Upper lobe of left lung (tissue), 6 donors: ENCODE measurements around the gene PRSS37. TPM values are rescaled to one million over a fixed set of nuclear protein-coding genes. Genes with fewer than 3 reads are reported as not detected.

Experiments
- ATAC-seq, 2 donors: fragments of 200-7000 bp; cut with Tn5 transposase; one replicate each; pipeline ENCODE4 v1.9.1; 2022; ENCODE audit warnings: mild to moderate bottlenecking in 2 of 2, moderate library complexity in 2 of 2; ENCODE audit not compliant: low FRiP score in 2 of 2
- DNase-seq, 2 donors: peaks; one replicate each; pipeline ENCODE4 v3.0.0-alpha.2; 2019 to 2020
- H3K27ac ChIP-seq, 4 donors: fragments of 200-600 bp; sonication (generic); one replicate each; pipeline ENCODE4 v1.5.1; 2016 to 2019
- H3K27me3 ChIP-seq, 4 donors: fragments of 200-600 bp; sonication (generic); one replicate each; pipeline ENCODE4 v1.5.1; 2017 to 2019
- H3K36me3 ChIP-seq, 4 donors: fragments of 200-600 bp; sonication (generic); one replicate each; pipeline ENCODE4 v1.5.1; 2016 to 2019
- H3K4me1 ChIP-seq, 4 donors: fragments of 200-600 bp; sonication (generic); one replicate each; pipeline ENCODE4 v1.5.1; 2018 to 2019
- H3K4me3 ChIP-seq, 4 donors: fragments of 200-600 bp; sonication (generic); one replicate each; pipeline ENCODE4 v1.5.1; 2017 to 2019; ENCODE audit warnings: mild to moderate bottlenecking in 2 of 4, moderate library complexity in 1 of 4
- H3K9me3 ChIP-seq, 4 donors: fragments of 200-600 bp; sonication (generic); one replicate each; pipeline ENCODE4 v1.5.1; 2018 to 2019
- CTCF ChIP-seq, 6 experiments: fragments of 450-650 bp in 4 of 6; fragments of 200-600 bp in 2 of 6; sonication (generic) in 2 of 6; IDR thresholded peaks; one replicate each; pipeline ENCODE4 v1.5.1; 2016 to 2019; ENCODE audit warnings: antibody characterized with exemption in 6 of 6
- EP300 ChIP-seq, 4 donors: sonication (generic); formaldehyde crosslinking; IDR thresholded peaks; one replicate each; pipeline ENCODE4 v1.5.1; 2017; ENCODE audit warnings: antibody characterized with exemption in 4 of 4, control low read depth in 2 of 4
- POLR2A ChIP-seq, 4 donors: fragments of 450-650 bp; IDR thresholded peaks; one replicate each; pipeline ENCODE4 v1.5.1; 2016 to 2017; ENCODE audit warnings: antibody characterized with exemption in 4 of 4, mild to moderate bottlenecking in 2 of 4
- POLR2AphosphoS5 ChIP-seq, 2 donors: sonication (generic); formaldehyde crosslinking; IDR thresholded peaks; one replicate each; pipeline ENCODE4 v1.5.1; 2017; ENCODE audit warnings: antibody characterized with exemption in 2 of 2
- WGBS, 2 donors: methylation state at CpG; one replicate each; pipeline ENCODE4 v1.1.5; 2017 to 2018; 5-methylcytosine and 5-hydroxymethylcytosine counted together
- total RNA-seq, 6 donors: library from RNA; depleted of rRNA in 4 of 6; stranded (reverse); fragments of >200 nt in 4 of 6; gene quantifications; one replicate each; pipeline versions ENCODE4 v1.1.0 to v1.2.1, GENCODE V29; 2016 to 2021
- donor health status: DM: no; HTN: no; CAD: no; lungs with moderate emphysema.
- donor health status: DM: no; HTN: yes; CAD: no; lungs with severe emphysema.

The PRSS37 gene
- total RNA-seq, 6 donors from 2014 or later, result not detected

- no peaks in the 10 kb centered on the region for H3K36me3 ChIP-seq
- WGBS, 2 donors, result 82 to 85% methylated on average over 2 of the region's 2 CpGs
These were observed 25.7 kb upstream of the PRSS37 start for GRCh38 chr7:141866974-141867373.

GRCh38 chr7:141864765-141865447, 23.6 kb upstream of the PRSS37 start:
- no peak overlapping the region for H3K27ac ChIP-seq
- H3K36me3 ChIP-seq, result no peaks in the 10 kb centered on the region
- 27 to 42% methylated on average over 2 of the region's 2 CpGs for WGBS, 2 donors
- ATAC-seq (peak; percentile 22 to 66), DNase-seq (no peak)
- H3K27me3 ChIP-seq, result no peaks in the 10 kb centered on the region
- H3K4me1 ChIP-seq, result no peaks in the 10 kb centered on the region
- TF ChIP-seq POLR2AphosphoS5 (IDR thresholded peaks at IDR 0.05), result peak in 1 of 2 donors; percentile 26
- no peak for TF ChIP-seq POLR2A (IDR thresholded peaks at IDR 0.05)
- no peak for TF ChIP-seq EP300 (IDR thresholded peaks at IDR 0.05)
- no peaks in the 10 kb centered on the region for H3K9me3 ChIP-seq
- no peak overlapping the region for H3K4me3 ChIP-seq

More at GRCh38 chr7:141866974-141867373, 25.7 kb upstream of the PRSS37 start:
- no peak overlapping the region for H3K27ac ChIP-seq
- H3K4me1 ChIP-seq, result no peaks in the 10 kb centered on the region
- no peaks in the 10 kb centered on the region for H3K27me3 ChIP-seq
- ATAC-seq (no peak), DNase-seq (no peak)
- H3K4me3 ChIP-seq, result no peak overlapping the region
- TF ChIP-seq POLR2AphosphoS5 (IDR thresholded peaks at IDR 0.05), result no peak
- no peak for TF ChIP-seq EP300 (IDR thresholded peaks at IDR 0.05)
- TF ChIP-seq POLR2A (IDR thresholded peaks at IDR 0.05), result no peak
- TF ChIP-seq CTCF (IDR thresholded peaks at IDR 0.05), result no peak
- peaks cover 0 to 4% (median 0%) of the 10 kb centered on the region in 4 donors for H3K9me3 ChIP-seq

GRCh38 chr7:141860207-141860606, 18.9 kb upstream of the PRSS37 start:
- no peaks in the 10 kb centered on the region for H3K4me1 ChIP-seq
- no peaks in the 10 kb centered on the region for H3K36me3 ChIP-seq
- no peak overlapping the region for H3K27ac ChIP-seq
- H3K4me3 ChIP-seq, result no peak overlapping the region
- DNase-seq (no peak), ATAC-seq (no peak)
- WGBS, 2 donors, result 61 to 62% methylated on average over 2 of the region's 2 CpGs
- H3K9me3 ChIP-seq, result peaks cover 0 to 8% (median 3%) of the 10 kb centered on the region in 4 donors
- H3K27me3 ChIP-seq, result no peaks in the 10 kb centered on the region
- TF ChIP-seq EP300 (IDR thresholded peaks at IDR 0.05) (no peak), POLR2AphosphoS5 (IDR thresholded peaks at IDR 0.05) (no peak)

GRCh38 chr7:141847996-141848395, 6.7 kb upstream of the PRSS37 start:
- WGBS, 2 donors, result 70 to 74% methylated on average over 5 of the region's 5 CpGs
- no peak for DNase-seq

GRCh38 chr7:141844256-141844655, 3.0 kb upstream of the PRSS37 start:
- Histone ChIP-seq H3K4me3 (no peak overlapping the region), H3K27me3 (no peaks in the 10 kb centered on the region), H3K4me1 (no peaks in the 10 kb centered on the region), H3K27ac (no peak overlapping the region), H3K9me3 (no peaks in the 10 kb centered on the region), H3K36me3 (no peaks in the 10 kb centered on the region)
- TF ChIP-seq EP300 (IDR thresholded peaks at IDR 0.05), result no peak
- no peak for TF ChIP-seq POLR2A (IDR thresholded peaks at IDR 0.05)
- ATAC-seq (no peak), DNase-seq (no peak)

More at GRCh38 chr7:141847996-141848395, 6.7 kb upstream of the PRSS37 start:
- Histone ChIP-seq H3K4me1 (no peaks in the 10 kb centered on the region), H3K4me3 (no peak overlapping the region), H3K9me3 (peaks cover 0 to 2% (median 0%) of the 10 kb centered on the region in 4 donors), H3K36me3 (no peaks in the 10 kb centered on the region), H3K27ac (no peak overlapping the region), H3K27me3 (no peaks in the 10 kb centered on the region)
- TF ChIP-seq POLR2A (IDR thresholded peaks at IDR 0.05) (no peak), CTCF (IDR thresholded peaks at IDR 0.05) (no peak), POLR2AphosphoS5 (IDR thresholded peaks at IDR 0.05) (no peak), EP300 (IDR thresholded peaks at IDR 0.05) (no peak)
- no peak for ATAC-seq

GRCh38 chr7:141842904-141843303, 1.6 kb upstream of the PRSS37 start:
- DNase-seq, result no peak
- 68 to 76% methylated on average over 1 of the region's 1 CpG for WGBS, 2 donors
- ATAC-seq, result no peak

More at GRCh38 chr7:141842904-141843303, 1.6 kb upstream of the PRSS37 start:
- Histone ChIP-seq H3K9me3 (no peaks in the 10 kb centered on the region), H3K36me3 (no peaks in the 10 kb centered on the region), H3K4me3 (no peak overlapping the region), H3K4me1 (no peaks in the 10 kb centered on the region), H3K27me3 (no peaks in the 10 kb centered on the region), H3K27ac (no peak overlapping the region)
- TF ChIP-seq POLR2A (IDR thresholded peaks at IDR 0.05) (no peak), POLR2AphosphoS5 (IDR thresholded peaks at IDR 0.05) (no peak), CTCF (IDR thresholded peaks at IDR 0.05) (no peak), EP300 (IDR thresholded peaks at IDR 0.05) (no peak)
